Gastrocnemius medialis (tissue), 4 donors: ENCODE measurements around the gene ZFYVE28. TPM values are rescaled to one million over a fixed set of nuclear protein-coding genes. Genes with fewer than 3 reads are reported as not detected.

ENCODE experiments used
- ATAC-seq, 2 donors: fragments of 150-250 bp; one replicate each; pipeline ENCODE4 v1.9.1; 2016
- DNase-seq, 2 donors: peaks; one replicate each; pipeline ENCODE4 v3.0.0-alpha.2; 2019
- H3K27ac ChIP-seq, 4 donors: fragments of 200-600 bp; sonication (generic); 1 replicate in 1 of 4; 2 replicates in 3 of 4; pipeline ENCODE4 v1.5.1; 2016 to 2018; ENCODE audit warnings: mild to moderate bottlenecking in 2 of 4, moderate library complexity in 1 of 4
- H3K27me3 ChIP-seq, 3 donors: fragments of 200-600 bp; sonication (generic) in 2 of 3; 1 replicate in 1 of 3; 2 replicates in 2 of 3; pipeline versions ENCODE4 v1.5.1 to v1.6.0; 2016 to 2019; ENCODE audit warnings: mild to moderate bottlenecking in 1 of 3, moderate library complexity in 1 of 3
- H3K36me3 ChIP-seq, 2 donors: fragments of 200-600 bp; sonication (generic) in 1 of 2; one replicate each; pipeline ENCODE4 v1.5.1; 2017 to 2018
- H3K4me1 ChIP-seq, 2 donors: fragments of 200-600 bp; sonication (generic) in 1 of 2; one replicate each; pipeline ENCODE4 v1.5.1; 2016 to 2017; ENCODE audit warnings: mild to moderate bottlenecking in 2 of 2
- H3K4me3 ChIP-seq, 4 donors: fragments of 200-600 bp; sonication (generic) in 3 of 4; 1 replicate in 1 of 4; 2 replicates in 3 of 4; pipeline ENCODE4 v1.5.1; 2016 to 2019; ENCODE audit warnings: mild to moderate bottlenecking in 2 of 4
- H3K9me3 ChIP-seq, 3 donors: fragments of 200-600 bp; sonication (generic) in 2 of 3; 1 replicate in 1 of 3; 2 replicates in 2 of 3; pipeline ENCODE4 v1.5.1; 2016 to 2019
- POLR2A ChIP-seq, 2 donors: fragments of 450-650 bp; IDR thresholded peaks; one replicate each; pipeline ENCODE4 v1.6.1; 2017; ENCODE audit warnings: antibody characterized with exemption in 2 of 2, mild to moderate bottlenecking in 2 of 2, moderate library complexity in 2 of 2
- in situ Hi-C, 4 donors: fragments of 200-750 bp; cut with MboI; loops; one replicate each; pipeline versions ENCODE4 v1.15.0 to v1.8.0; 2017; ENCODE audit warnings: low sequenced_read_pairs in 4 of 4
- intact Hi-C: fragments of 100-400 bp; cut with DNase I; formaldehyde crosslinking; loops from one replicate; pipeline ENCODE4 v1.15.1; 2023; ENCODE audit warnings: low total_unique reads
- total RNA-seq, 4 donors: library from RNA; depleted of rRNA; stranded (reverse); fragments of >200 nt; gene quantifications; one replicate each; pipeline versions ENCODE4 v1.1.0 to v1.2.3, GENCODE V29; 2016
- TF ChIP-seq, protein P1 (sequence below), 5 experiments: fragments of 450-650 bp in 3 of 5; fragments of 200-600 bp in 2 of 5; sonication (generic) in 2 of 5; IDR thresholded peaks in 4 of 5; conservative IDR thresholded peaks in 1 of 5; 1 replicate in 4 of 5; 2 replicates in 1 of 5; pipeline ENCODE4 v1.5.1; 2016 to 2019; ENCODE audit warnings: antibody characterized with exemption in 5 of 5, mild to moderate bottlenecking in 3 of 5, moderate library complexity in 3 of 5

The ZFYVE28 gene
- total RNA-seq, 4 donors from 2014 or later, result 1.8 to 6.0 (median 3.4) TPM

DNA sequence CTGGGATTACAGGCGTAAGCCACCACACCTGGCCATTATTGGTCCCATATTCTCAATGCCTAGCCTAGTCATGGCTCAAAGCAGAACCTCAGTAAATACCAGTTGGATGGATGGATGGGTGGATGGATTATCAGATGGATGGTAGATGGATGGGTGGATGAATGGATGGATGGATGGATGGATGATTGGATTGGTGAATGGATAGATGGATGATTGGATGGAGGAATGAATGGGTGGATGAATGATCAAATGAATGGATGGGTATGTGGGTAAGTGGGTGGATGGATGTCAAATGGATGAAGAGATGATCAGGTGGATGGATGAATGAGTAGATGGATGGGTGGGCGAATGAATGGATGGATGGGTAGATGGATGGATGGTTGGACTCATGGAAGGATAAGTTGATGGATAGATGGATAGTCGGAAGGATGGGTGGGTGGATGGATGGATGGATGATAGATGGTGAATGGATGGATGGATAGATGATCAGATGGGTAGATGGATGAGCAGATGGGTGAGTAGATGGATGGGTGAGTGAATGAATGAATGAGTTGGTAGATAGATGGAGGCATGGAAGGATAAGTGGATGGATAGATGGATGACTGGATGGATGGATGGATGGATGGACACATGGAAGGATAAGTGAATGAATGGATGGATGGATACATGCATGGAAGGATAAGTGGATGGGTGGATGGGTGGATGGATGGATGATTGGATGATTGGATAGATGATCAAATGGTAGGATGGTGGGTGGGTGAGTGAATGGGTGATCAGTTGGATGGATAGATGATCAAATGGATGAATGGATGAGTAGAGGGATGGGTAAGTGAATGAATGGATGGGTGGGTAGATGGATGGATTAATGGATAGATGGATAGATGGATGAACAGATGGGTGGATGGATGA, 28.5 kb upstream of the ZFYVE28 start:
- intact Hi-C loops (no loop called here), in situ Hi-C loops (loop anchor here in 2 of 4 donors (10.0 kb wide), 2 partner anchors 222 to 232 kb away; no protein-coding TSS in a partner anchor)
- no peak for DNase-seq
- TF ChIP-seq, protein P1, sequence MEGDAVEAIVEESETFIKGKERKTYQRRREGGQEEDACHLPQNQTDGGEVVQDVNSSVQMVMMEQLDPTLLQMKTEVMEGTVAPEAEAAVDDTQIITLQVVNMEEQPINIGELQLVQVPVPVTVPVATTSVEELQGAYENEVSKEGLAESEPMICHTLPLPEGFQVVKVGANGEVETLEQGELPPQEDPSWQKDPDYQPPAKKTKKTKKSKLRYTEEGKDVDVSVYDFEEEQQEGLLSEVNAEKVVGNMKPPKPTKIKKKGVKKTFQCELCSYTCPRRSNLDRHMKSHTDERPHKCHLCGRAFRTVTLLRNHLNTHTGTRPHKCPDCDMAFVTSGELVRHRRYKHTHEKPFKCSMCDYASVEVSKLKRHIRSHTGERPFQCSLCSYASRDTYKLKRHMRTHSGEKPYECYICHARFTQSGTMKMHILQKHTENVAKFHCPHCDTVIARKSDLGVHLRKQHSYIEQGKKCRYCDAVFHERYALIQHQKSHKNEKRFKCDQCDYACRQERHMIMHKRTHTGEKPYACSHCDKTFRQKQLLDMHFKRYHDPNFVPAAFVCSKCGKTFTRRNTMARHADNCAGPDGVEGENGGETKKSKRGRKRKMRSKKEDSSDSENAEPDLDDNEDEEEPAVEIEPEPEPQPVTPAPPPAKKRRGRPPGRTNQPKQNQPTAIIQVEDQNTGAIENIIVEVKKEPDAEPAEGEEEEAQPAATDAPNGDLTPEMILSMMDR (IDR thresholded peaks at IDR 0.05 in 4 of 5, conservative IDR thresholded peaks at IDR 0.05 in 1 of 5), result no peak
- no peak for TF ChIP-seq POLR2A (IDR thresholded peaks at IDR 0.05)
- Histone ChIP-seq H3K9me3 (no peaks in the 10 kb centered on the region), H3K4me1 (no peaks in the 10 kb centered on the region), H3K4me3 (no peak overlapping the region), H3K27ac (no peak overlapping the region), H3K27me3 (no peaks in the 10 kb centered on the region), H3K36me3 (no peaks in the 10 kb centered on the region)
- ATAC-seq, result no peak

DNA sequence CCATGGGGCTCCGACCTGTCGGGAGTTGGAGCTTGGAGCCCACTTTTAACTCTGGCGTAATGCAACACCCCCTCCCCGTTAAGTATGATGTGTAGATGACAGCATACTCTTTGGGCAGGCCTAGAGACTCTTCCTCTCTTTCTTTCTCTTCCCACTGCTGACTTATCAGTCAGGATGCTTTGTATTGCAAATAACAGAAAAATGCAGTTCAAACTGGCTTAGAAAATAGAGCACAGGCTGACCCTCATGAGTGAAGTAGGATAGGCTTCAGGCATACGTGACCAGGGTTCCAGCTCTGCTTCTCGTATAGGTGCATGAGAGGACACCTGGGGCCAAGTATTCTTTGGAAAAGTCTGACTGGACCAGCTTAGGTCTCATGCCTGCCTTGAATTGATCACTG, 27.1 kb upstream of the ZFYVE28 start:
- Histone ChIP-seq H3K4me3 (no peak overlapping the region), H3K27me3 (no peaks in the 10 kb centered on the region), H3K4me1 (no peaks in the 10 kb centered on the region), H3K27ac (no peak overlapping the region), H3K9me3 (no peaks in the 10 kb centered on the region), H3K36me3 (no peaks in the 10 kb centered on the region)
- TF ChIP-seq, protein P1 (IDR thresholded peaks at IDR 0.05 in 4 of 5, conservative IDR thresholded peaks at IDR 0.05 in 1 of 5), result no peak
- intact Hi-C loops (no loop called here), in situ Hi-C loops (loop anchor here in 2 of 4 donors (10.0 kb wide), 2 partner anchors 221 to 231 kb away; no protein-coding TSS in a partner anchor)
- DNase-seq (no peak), ATAC-seq (no peak)

DNA sequence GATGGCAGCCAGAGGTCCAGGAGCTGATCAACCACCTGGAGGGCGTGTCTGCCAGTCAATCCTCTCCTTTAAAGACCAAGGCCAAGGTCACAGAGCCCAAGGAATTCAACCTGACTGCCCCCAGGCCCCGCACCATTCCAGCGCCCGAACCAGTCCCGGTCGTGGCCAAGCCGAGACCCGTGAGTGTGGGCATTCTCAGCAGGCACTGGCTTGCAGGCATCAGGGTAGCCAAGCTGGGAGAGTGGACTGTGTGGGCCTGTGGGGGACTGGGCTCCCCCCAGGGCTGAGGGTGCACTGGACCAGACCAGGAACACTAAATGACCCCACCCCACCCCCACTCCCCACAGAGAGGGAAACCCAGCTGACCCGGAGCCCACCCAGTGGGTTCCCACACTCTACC, 26.7 kb upstream of the ZFYVE28 start:
- Histone ChIP-seq H3K36me3 (no peaks in the 10 kb centered on the region), H3K9me3 (no peaks in the 10 kb centered on the region), H3K27me3 (no peaks in the 10 kb centered on the region), H3K4me3 (no peak overlapping the region), H3K27ac (no peak overlapping the region), H3K4me1 (no peaks in the 10 kb centered on the region)
- ATAC-seq (no peak), DNase-seq (no peak)
- TF ChIP-seq POLR2A (IDR thresholded peaks at IDR 0.05), result no peak
- TF ChIP-seq, protein P1 (IDR thresholded peaks at IDR 0.05 in 4 of 5, conservative IDR thresholded peaks at IDR 0.05 in 1 of 5), result no peak
- in situ Hi-C loops (loop anchor here in 2 of 4 donors (10.0 kb wide), 2 partner anchors 220 to 230 kb away; no protein-coding TSS in a partner anchor), intact Hi-C loops (no loop called here)

DNA sequence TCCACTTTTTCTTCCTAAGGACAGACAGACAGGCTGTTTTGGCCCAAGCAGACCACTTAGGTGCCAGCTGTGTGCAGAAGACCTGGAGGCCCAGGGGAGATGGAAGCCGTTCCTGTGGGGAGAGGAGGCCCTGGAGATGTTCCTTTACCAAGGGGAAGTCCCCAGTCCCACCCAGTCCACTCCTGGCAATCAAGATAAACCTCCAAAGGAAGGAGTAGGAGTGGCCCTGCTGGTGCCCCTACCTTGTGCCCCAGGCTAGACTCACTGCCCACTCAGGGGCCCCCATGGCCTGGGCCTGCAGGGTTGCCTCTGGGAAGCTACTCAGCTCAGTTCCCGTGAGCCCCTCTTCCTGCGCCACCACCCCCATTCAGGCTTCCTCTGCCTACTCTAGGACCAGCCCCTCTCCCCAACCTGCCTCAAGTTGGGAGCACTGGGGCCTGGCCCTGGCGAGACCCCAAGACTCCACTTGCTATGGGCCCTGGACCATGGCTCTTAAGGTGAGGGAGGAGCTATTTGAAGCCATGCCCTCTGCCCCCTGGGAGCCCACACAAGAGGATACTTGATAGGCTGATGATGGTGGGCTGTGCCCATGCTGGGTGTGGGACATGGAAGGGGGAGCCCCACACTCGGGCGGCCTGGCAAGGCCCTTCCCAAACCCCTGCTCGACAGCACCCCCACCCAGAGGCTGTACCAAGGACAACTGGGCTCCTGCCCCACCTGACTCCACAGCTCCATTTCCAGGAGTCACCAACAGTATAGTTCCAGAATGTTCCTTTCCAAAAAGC, 25.7 kb upstream of the ZFYVE28 start:
- no peak for ATAC-seq

More for the DNA sequence above, 25.7 kb upstream of the ZFYVE28 start:
- DNase-seq, result no peak
- intact Hi-C loops, result no loop called here
- Histone ChIP-seq H3K4me3 (no peak overlapping the region), H3K27me3 (no peaks in the 10 kb centered on the region), H3K4me1 (no peaks in the 10 kb centered on the region), H3K36me3 (no peaks in the 10 kb centered on the region), H3K9me3 (no peaks in the 10 kb centered on the region), H3K27ac (no peak overlapping the region)
- TF ChIP-seq, protein P1 (IDR thresholded peaks at IDR 0.05 in 4 of 5, conservative IDR thresholded peaks at IDR 0.05 in 1 of 5), result no peak
- no peak for TF ChIP-seq POLR2A (IDR thresholded peaks at IDR 0.05)
- in situ Hi-C loops, result loop anchor here in 2 of 4 donors (10.0 kb wide), 2 partner anchors 219 to 229 kb away; no protein-coding TSS in a partner anchor
